HTR-8/SVneo (cell line): ENCODE results near the gene VAMP4.
"Not testable (repeated sequence)": the region's sequence is repeated elsewhere in the genome, so short reads cannot be mapped to it uniquely, and the experiment has no call there.

Source experiments
- DNase-seq: peaks from one replicate; pipeline ENCODE4 v3.0.0; 2011; ENCODE audit warnings: low spot score, mixed read lengths; ENCODE audit not compliant: insufficient read length
- FAIRE-seq: peaks from 2 replicates; lab custom pipeline; 2011; peaks lifted over from hg19 to GRCh38; lab: Jason Lieb, UNC

The VAMP4 gene

GRCh38 chr1:171753685-171754352 lies 12.0 kb upstream of the VAMP4 start:
- no peak for DNase-seq
- FAIRE-seq, result no peak

- FAIRE-seq, result no peak
Measured at GRCh38 chr1:171753182-171753581, 11.3 kb upstream of the VAMP4 start.

GRCh38 chr1:171751221-171751620 lies 9.4 kb upstream of the VAMP4 start:
- no peak for FAIRE-seq
- no peak for DNase-seq

More at GRCh38 chr1:171753182-171753581, 11.3 kb upstream of the VAMP4 start:
- DNase-seq, result no peak

GRCh38 chr1:171748651-171749050 lies 6.8 kb upstream of the VAMP4 start:
- DNase-seq (no peak), FAIRE-seq (no peak)

DNA sequence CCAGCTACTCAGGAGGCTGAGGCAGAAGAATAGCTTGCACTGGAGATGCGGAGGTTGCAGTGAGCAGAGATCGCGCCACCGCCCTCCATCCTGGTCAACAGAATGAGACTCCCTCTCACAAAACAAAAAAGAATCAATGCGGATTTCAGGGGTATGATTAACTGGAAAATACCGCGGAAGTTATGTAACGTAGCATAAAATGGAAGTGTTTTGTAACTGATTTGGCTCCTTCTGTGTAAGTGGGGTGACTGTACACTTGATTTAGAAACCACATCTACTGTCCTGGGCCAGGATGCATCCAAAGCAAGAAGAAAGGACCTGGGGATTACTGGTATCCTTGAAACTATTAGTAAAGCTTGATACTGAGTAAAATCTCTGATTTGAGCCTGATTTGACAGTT lies 3.1 kb upstream of the VAMP4 start:
- DNase-seq, result no peak
- FAIRE-seq, result no peak

GRCh38 chr1:171743081-171743870 lies 1.4 kb upstream of the VAMP4 start:
- no peak for DNase-seq
- FAIRE-seq, result no peak

- no peak for FAIRE-seq
- peak; percentile 22 for DNase-seq
Measured at GRCh38 chr1:171742577-171742922, 685 bp upstream of the VAMP4 start.

DNA sequence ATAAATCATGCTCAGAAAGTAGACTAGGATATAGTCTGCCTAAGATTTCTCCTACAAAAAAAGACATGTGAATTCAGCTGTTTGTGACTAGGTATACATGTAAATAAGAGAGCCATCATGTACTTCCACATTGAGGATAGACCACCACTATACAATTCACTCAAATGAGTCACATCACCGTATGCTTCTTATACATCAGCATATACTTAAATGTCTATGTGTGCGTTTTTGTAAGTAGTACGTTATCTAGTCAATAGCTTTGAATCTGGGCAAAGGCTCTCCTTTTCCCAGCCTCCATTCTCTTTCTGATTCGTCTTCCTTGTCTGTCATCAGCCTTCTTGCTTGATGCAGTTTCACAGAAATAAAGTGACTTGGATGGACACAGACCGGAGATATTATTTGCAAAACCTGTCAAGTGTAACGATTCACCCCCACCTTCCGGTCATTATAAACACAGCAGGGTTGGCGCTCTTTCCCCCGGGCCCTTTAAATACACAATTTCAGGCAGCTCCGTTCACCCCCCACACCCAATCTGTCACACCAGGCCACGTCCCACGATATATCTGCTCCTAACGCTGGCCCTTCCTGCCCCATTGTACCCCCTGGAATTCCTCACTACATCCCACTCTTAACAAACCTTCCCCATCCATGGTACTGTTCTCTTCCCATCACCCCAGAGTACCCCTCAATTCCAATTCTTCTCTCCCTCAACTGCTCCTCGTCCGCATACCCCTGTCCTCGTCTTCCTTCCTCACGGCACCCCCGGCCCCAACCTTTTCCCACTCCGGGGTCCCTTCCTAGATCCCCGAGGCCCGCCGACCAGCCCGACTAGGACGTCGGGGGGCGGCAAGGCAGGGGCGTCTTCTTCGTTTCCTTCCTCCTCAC lies 636 bp downstream of the VAMP4 start:
- DNase-seq (peak; percentile 13), FAIRE-seq (no peak)

GRCh38 chr1:171740356-171740863 lies 1.5 kb downstream of the VAMP4 start:
- no peak for FAIRE-seq

DNA sequence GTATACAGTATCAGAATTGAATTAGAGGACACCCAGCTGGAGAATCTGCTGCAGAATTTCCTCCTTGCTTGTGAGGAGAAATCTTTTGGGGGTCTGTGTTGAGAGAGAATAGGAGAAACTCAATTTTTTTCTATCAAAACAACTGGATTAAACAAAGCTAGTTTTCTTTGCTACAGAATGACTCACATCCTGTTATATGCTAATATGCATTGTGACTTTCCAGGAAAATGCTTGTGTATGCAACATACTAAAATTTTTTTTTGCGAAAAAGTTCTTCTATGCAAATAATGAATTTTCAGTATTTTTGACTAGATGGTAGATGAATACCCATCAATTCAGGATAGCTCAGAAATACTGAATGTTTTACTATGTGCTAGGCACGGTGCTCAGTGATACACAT lies 2.2 kb downstream of the VAMP4 start:
- DNase-seq, result no peak
- no peak for FAIRE-seq

More at GRCh38 chr1:171740356-171740863, 1.5 kb downstream of the VAMP4 start:
- no peak for DNase-seq

GRCh38 chr1:171738911-171739310 lies 3.0 kb downstream of the VAMP4 start:
- FAIRE-seq, result no peak
- DNase-seq, result no peak

DNA sequence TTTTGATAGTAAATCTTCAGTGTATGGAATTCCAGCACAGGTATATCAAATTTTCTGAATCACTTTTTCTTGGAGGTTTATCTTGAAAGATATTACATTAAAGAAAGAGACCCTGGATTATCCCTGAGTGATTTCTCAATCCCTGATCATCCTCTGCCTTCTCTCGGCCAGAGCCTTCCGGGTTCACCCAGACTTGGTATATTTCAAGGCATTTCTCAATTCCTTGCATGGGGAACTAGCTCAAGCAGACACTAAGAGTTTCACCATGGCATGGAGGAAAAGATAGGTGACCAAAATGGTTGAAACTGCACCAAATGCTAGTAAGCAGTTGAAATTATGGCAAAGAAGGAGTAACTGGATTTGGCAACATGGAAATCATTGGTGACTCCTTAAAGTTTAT lies 5.7 kb downstream of the VAMP4 start:
- no peak for DNase-seq
- FAIRE-seq, result no peak

GRCh38 chr1:171730052-171730451 lies 11.8 kb downstream of the VAMP4 start:
- FAIRE-seq (no peak), DNase-seq (no peak)

- no peak for DNase-seq
- no peak for FAIRE-seq
Measured at GRCh38 chr1:171727778-171728177, 14.1 kb downstream of the VAMP4 start.

- not testable (repeated sequence) for FAIRE-seq, DNase-seq
Measured at GRCh38 chr1:171723180-171723579, 18.7 kb downstream of the VAMP4 start.

DNA sequence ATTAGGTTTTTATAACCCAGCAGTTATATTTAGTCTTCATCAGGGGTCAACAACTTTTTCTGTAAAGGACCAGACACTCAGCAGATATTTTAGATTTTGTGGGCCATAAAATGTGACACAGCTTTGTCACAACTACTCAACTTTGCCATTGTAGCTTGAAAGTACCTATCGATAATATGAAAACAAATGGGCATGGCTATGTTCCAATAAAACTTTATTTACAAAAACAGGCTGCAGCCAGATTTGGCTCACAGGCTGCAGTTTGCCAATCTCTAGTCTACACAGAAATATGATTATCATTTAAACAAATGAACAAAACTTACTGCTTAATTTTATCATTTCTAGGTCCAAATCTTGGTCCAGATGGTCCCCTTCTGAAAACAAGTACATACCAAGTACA lies 23.0 kb downstream of the VAMP4 start:
- no peak for FAIRE-seq
- DNase-seq, result no peak

- DNase-seq, result no peak
- FAIRE-seq, result no peak
Measured at GRCh38 chr1:171718216-171718615, 23.6 kb downstream of the VAMP4 start.

GRCh38 chr1:171717062-171717718 lies 24.7 kb downstream of the VAMP4 start:
- DNase-seq (no peak), FAIRE-seq (no peak)

DNA sequence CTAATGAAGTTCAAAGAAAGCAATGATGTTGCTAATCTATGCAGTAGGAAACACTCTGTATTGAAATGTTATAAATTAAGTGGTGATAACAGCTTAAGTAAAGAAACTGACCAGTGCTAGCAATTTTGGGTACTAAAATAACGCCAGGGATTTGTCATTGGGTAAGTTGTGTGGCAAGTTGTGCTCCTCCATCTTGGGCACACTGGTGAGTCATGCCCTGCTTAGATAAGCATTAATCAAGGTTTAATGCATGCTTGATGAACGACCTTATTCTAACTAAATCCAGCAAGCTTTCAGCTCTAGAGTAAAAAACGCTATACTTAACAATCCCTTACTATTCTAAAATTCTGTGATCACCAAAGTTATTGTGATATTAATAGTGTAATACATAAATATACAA lies 25.2 kb downstream of the VAMP4 start:
- no peak for DNase-seq

GRCh38 chr1:171715813-171716251 lies 26.0 kb downstream of the VAMP4 start:
- FAIRE-seq, result no peak
- no peak for DNase-seq

More for the DNA sequence above, 25.2 kb downstream of the VAMP4 start:
- no peak for FAIRE-seq
